GM21576 (cell line): Measurements from ENCODE around the gene RDH14.

Experiments used
- ATAC-seq: cut with Tn5 transposase; IDR thresholded peaks from one replicate; pipeline ENCODE4 v1.9.1; 2021; ENCODE audit warnings: mild to moderate bottlenecking, moderate library complexity; ENCODE audit not compliant: unreplicated experiment

RDH14 gene

DNA sequence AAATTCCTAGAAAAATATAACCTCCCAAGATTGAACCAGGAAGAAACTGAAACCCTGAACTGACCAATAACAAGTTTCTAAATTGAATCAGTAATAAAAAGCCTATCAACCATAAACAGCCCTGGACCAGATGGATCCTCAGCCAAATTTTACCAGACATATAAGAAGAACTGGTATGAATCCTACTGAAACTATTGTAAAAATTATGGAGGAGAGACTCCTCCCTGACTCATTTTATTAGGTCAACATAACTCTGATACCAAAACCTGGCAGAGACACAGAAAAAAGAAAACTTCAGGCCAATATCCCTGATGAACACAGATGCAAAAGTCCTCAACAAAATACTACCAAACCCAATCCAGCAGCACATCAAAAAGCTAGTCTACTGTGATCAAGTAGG is 17.6 kb upstream of the RDH14 start:
- no peak for ATAC-seq

- ATAC-seq: no peak
Measured at GRCh38 chr2:18566145-18566769, 5.8 kb upstream of the RDH14 start.

DNA sequence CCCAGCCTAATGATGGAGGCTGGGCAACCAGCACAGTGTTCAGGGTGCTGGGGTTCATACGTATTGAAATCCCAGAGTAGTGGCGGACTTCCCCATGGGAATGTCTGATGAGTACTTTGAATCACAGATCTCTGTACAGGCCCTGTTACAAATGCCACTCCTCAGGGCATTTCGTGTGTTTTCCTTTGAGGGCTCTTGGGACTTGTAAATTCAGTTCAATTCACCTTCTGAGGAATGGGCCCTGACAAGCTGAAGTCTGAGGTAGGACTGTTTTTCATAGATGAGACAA is 288 bp upstream of the RDH14 start:
- no peak for ATAC-seq

GRCh38 chr2:18559531-18560030 is 872 bp downstream of the RDH14 start:
- ATAC-seq: no peak

- no peak for ATAC-seq
Measured at GRCh38 chr2:18558458-18558857, 2.0 kb downstream of the RDH14 start.

- no peak for ATAC-seq
Measured at GRCh38 chr2:18557121-18557520, 3.3 kb downstream of the RDH14 start.

DNA sequence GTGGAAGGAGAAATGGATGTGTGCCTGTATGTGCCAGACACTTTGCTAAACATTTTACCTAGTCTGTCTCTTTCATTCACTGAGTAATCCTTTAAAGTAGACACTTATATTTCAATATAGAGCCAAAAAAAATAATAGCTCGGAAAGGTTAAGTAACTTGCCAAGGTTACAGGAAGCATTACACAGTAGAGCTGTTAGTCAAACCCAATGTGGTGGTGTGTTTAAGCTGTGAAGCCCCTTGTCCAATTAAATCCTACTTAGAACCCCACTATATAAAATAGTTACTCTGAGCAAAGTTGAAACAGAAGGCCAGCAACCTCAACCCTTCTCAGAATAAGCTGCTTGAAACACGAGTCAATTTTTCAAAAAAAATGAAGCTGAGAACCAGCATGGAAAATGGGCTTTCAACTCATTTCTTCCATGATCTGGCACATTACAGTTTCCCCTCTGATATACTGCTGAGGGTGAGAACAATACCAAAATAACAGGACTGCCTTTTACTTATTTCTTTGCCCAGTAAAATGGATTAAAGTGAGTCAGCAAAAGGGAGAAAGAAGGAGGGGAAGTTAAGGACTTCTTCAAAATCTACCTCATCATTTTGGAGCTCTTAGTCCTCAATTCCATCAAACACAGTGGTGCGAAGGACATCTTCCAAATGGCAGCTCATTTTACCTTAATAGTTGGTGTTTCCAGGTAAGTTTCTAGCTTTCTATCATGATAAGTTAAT is 7.9 kb downstream of the RDH14 start:
- ATAC-seq: no peak

DNA sequence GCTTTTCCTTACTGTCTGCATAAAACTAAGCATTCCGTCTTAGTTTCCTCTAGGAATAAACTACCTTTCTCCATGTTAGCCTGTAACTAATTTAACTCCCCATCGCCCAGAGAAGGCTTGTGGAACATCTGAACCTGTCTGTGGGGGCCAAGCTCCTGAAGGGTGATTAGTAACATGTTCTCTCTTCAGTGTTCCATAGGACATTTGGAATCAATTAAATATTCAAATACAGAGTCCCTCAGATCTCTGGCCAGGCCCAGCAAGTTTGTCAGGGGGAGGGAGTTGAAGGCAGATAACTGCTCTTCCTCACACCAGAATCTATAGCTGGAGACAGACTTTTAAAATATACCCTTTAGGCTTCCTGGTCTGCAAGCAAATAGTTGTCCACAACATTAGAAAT is 8.8 kb downstream of the RDH14 start:
- ATAC-seq: no peak

- ATAC-seq: no peak
Measured at GRCh38 chr2:18551169-18551568, 9.3 kb downstream of the RDH14 start.

DNA sequence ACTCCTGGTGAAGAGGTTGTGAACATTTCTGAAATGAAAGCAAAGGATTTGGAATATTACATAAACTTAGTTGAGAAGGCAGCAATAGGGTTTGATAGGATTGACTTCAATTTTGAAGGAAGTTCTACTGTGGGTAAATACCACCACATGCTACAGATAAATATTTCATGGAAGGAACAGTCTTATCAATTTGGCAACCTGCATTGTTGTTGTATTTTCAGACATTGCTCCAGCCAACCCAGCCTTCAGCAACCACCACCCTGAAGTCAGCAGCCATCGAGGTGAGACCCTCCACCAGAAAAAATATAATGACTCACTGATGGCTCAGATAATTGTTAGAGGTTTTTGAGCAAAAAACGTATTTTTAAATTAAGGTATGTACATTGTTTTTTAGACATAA is 10.0 kb downstream of the RDH14 start:
- no peak for ATAC-seq

DNA sequence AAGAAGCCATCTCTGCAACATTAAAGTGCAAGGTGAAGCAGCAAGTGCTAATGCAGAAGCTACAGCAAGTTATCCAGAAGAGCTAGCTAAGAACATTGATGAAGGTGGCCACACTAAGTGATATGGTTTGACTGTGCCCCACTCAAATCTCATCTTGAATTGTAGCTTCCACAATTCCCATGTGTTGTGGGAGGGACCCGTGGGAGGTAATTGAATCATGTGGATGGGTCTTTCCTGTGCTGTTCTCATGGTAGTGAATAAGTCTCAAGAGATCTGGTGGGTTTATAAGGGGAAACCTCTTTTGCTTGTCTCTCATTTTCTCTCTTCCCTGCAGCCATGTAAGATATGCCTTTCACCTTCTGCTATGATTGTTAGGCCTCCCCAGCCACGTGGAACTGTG is 11.4 kb downstream of the RDH14 start:
- no peak for ATAC-seq

DNA sequence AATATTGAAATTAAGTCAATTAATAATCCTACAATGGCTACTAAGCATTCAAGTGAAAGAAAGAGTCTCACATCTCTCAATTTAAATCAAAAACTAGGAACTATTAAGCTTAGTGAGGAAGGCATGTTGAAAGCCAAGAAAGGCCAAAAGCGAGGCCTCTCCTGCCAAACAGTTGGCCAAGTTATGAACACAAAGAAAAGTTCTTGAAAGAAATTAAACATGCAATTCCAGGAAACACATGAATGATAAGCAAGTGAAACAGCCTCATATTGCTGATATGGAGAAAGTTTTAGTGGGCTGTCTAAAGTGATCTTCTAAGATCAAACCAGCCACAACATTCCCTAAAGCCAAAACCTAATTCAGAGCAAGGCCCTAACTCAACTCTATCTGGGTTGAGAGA is 11.8 kb downstream of the RDH14 start:
- ATAC-seq: no peak

- ATAC-seq: peak; percentile 74
Measured at GRCh38 chr2:18546567-18546966, 13.9 kb downstream of the RDH14 start.

DNA sequence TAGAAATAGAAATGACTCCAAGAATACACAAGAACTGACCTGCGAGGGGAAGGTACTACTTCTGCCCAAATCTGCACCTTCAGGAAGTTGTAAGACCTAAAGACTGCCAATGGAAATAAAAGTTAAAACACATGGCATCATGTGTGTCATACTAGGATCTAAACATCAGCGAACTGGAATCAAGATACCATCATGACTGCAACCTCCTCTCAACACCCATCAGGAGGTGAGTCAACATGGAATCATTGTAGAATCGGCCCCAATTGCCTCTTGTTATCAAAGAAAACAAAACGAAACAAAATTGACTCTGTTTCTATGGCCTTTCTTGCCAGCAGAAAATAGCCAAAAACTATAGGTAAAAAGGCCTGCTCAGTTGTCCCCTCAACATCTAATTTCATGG is 15.1 kb downstream of the RDH14 start:
- no peak for ATAC-seq

- ATAC-seq: no peak
Measured at GRCh38 chr2:18544171-18544570, 16.3 kb downstream of the RDH14 start.

- ATAC-seq: no peak
Measured at GRCh38 chr2:18540872-18541271, 19.6 kb downstream of the RDH14 start.

GRCh38 chr2:18536697-18537096 is 23.8 kb downstream of the RDH14 start:
- ATAC-seq: no peak

GRCh38 chr2:18536100-18536499 is 24.4 kb downstream of the RDH14 start:
- no peak for ATAC-seq

GRCh38 chr2:18531194-18531593 is 29.3 kb downstream of the RDH14 start:
- ATAC-seq: no peak

DNA sequence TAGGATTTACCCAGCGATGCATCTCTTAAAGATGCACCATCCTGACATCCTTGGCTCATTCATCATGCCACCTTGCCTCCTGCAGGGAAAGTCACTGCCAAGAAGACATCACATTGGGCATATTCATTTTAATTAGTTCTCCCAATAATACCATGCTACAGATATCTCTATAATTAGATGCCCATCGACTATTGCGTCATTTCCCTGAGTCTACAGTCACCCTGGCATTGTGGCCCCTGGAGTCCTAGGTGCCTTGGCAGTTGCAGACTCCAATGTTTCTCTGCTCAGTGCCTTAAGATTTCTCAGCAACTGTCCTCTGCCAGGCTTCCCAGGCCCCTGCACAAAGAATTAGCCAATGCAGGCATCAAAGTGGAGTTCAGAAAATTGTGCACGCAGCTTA is 32.6 kb downstream of the RDH14 start:
- ATAC-seq: no peak

GRCh38 chr2:18527326-18527725 is 33.1 kb downstream of the RDH14 start:
- ATAC-seq: no peak

- no peak for ATAC-seq
Measured at GRCh38 chr2:18526429-18526828, 34.0 kb downstream of the RDH14 start.

- ATAC-seq: no peak
Measured at GRCh38 chr2:18525852-18526251, 34.6 kb downstream of the RDH14 start.
